Stimulated activated CD4-positive, alpha-beta T cell treated with anti-CD3 and anti-CD28 coated beads, TNF-alpha, amount 100 ng/mL, for 4 hours (primary cell): ENCODE results near the gene UNG.
"Not testable (repeated sequence)": the region's sequence is repeated elsewhere in the genome, so short reads cannot be mapped to it uniquely, and the experiment has no call there.

Experiments used
- DNase-seq, 3 experiments: peaks; one replicate each; pipeline ENCODE4 v3.0.0-alpha.2; 2020; ENCODE audit warnings: low read depth in 3 of 3

UNG gene

DNA sequence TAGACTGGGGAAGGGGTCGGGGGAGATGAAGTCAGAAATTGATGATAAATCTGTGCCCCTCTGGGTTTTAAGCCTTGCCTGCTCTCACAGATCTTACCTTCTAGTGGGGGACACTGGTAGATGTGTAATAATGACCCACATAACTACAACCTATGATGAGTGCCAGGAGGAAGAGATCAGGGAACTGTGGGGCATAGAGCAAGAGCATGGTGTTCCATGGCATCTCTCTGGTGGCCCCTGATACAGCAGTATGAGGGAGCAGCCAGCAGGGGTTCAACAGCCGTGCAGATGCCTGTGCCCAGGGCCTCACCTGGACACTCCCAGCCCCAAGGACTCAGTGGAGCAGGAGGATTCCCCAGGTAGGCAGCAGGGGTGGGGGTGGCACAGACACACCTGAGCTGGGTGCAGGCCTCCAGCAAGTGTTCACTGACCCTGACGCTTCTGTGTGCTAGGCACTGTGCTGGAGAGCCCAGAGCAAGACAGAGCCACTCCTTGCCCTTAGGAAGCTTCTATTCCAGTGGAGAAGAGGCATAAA, 24.0 kb downstream of the UNG start:
- DNase-seq, result no peak

DNA sequence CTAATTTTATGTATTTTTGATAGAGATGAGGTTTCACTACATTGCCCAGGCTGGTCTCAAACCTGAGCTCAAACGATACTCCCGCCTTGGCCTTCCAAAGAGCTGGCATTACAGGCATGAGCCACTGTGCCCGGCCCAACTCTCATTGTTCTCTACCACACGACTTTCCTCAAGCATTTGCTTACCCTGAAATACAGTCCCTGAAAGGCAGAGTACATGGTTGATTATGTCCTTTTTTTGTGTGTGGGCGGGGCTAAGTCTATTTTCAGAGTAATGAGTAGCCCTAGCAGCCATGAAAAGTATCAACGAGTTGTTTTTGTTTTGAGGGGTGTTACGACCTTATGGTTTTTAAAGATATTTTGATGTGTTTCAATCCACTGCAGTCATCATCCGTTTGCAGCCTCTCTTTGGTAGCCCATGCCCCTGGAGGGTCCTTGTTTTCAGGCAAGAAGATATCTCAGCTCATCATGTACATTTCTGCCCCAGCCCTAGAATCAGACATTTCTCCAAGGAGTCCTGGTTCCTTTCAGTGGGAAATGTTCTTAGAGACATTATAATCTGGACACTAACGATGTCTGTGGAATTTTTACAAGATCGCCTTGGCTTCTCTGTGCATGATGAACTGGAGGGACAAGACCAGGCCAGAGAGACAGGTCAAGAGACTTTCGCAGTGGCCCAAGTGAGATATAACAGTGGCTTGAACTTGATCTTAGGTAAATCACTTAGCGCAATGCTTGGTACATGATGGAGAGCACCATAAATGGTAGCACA, 27.7 kb downstream of the UNG start:
- DNase-seq, result no peak

- DNase-seq, result no peak
These were observed 28.4 kb downstream of the UNG start for GRCh38 chr12:109125791-109126190.

DNA sequence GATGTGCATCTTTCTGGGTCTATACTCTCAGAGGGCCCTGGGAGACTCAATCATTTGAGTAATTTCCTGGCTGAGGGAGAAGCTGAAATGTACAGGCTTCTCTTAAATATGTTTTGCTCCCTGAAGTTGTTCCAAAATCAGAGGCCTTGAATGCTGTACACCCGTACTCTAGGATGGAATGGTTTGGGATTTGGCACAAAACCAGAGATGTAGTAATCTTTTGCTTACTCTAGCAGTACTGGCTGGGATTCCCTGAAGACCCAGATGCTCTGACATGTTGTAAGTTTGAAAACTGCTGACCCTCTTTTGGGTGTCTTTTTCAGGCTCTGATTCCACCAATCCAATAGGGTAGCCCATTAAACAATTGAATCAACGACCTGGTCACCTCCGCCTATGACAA, 29.4 kb downstream of the UNG start:
- no peak for DNase-seq

GRCh38 chr12:109127533-109128242, 30.3 kb downstream of the UNG start:
- no peak for DNase-seq

- no peak for DNase-seq
These were observed 33.1 kb downstream of the UNG start for GRCh38 chr12:109130297-109131153.

- no peak for DNase-seq
These were observed 34.0 kb downstream of the UNG start for GRCh38 chr12:109131154-109132050.

GRCh38 chr12:109134186-109134917, 37.0 kb downstream of the UNG start:
- no peak for DNase-seq

DNA sequence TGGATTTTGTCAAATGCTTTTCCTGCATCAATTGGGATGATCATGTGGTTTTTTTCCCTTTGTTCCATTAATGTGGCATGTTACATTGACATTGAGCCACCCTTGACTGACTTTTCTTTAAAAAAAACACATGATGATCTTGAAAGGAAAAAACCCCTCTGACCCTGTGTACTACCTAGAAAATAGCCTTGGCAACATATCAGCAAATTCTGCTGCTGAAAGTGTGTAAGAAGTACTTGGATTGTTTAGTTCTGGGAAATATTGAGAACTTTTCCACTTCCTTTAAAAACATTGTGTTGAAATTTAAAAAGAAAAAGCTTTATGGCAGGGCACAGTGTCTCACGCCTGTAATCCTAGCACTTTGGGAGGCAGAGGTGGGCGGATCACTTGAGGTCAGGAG, 39.7 kb downstream of the UNG start:
- DNase-seq, result no peak

DNA sequence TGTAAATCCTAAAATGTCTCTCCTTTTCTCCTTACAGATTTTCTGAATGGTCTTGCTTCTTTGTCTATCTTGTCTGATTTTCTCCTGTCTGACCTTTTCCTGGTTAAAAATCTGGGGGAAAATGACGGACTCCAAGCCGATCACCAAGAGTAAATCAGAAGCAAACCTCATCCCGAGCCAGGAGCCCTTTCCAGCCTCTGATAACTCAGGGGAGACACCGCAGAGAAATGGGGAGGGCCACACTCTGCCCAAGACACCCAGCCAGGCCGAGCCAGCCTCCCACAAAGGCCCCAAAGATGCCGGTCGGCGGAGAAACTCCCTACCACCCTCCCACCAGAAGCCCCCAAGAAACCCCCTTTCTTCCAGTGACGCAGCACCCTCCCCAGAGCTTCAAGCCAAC, 42.0 kb downstream of the UNG start:
- no peak for DNase-seq

DNA sequence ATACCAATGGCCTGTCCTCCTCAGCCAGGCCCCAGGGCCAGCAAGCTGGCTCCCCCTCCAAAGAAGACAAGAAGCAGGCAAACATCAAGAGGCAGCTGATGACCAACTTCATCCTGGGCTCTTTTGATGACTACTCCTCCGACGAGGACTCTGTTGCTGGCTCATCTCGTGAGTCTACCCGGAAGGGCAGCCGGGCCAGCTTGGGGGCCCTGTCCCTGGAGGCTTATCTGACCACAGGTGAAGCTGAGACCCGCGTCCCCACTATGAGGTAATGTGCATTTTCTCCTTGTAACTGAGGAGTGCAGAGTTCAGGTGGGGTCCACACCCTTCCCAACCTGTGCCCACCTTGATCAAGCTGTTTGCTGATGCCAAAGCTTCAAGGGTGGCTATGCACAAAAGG, 42.4 kb downstream of the UNG start:
- DNase-seq, result no peak

- no peak for DNase-seq
These were observed 43.2 kb downstream of the UNG start for GRCh38 chr12:109140560-109140959.

- no peak for DNase-seq
These were observed 46.8 kb downstream of the UNG start for GRCh38 chr12:109144224-109144623.

DNA sequence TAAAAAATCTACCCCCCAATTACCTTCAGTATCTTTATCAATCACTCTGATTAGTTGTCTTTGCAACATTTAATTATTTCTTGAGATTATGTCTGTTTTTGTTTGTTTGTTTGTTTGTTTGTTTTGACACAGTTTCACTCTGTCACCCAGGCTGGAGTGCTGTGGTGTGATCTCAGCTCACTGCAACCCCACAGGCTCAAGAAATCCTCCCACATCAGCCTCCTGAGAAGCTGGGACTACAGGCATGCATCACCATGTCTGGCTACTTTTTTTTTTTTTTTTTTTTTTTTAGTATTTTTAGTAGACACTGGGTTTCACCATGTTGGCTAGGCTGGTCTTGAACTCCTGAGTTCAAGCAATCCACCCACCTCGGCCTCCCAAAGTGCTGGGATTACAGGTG, 49.7 kb downstream of the UNG start:
- not testable (repeated sequence) for DNase-seq

- DNase-seq, result no peak
These were observed 50.6 kb downstream of the UNG start for GRCh38 chr12:109147954-109148353.

- DNase-seq, result no peak
These were observed 52.8 kb downstream of the UNG start for GRCh38 chr12:109150124-109150640.

DNA sequence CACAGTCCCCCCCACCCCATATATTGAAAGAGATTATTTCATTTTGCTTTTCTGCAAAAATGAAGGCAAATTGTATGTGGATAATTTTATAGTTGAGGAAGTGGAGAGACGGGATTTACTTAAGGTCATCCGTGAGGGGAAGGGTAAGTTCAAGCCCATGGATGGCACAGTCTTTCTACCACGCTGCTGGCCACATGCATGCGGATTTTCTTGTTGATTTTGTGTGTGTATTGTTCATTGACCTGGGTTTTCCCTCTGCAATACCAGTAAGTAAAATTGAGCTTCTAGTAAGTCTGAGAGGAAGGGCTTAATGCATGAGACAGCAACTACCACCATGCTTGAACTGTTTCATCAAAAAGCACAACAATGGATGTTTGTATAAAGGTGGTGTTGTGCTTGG, 54.1 kb downstream of the UNG start:
- DNase-seq, result no peak

DNA sequence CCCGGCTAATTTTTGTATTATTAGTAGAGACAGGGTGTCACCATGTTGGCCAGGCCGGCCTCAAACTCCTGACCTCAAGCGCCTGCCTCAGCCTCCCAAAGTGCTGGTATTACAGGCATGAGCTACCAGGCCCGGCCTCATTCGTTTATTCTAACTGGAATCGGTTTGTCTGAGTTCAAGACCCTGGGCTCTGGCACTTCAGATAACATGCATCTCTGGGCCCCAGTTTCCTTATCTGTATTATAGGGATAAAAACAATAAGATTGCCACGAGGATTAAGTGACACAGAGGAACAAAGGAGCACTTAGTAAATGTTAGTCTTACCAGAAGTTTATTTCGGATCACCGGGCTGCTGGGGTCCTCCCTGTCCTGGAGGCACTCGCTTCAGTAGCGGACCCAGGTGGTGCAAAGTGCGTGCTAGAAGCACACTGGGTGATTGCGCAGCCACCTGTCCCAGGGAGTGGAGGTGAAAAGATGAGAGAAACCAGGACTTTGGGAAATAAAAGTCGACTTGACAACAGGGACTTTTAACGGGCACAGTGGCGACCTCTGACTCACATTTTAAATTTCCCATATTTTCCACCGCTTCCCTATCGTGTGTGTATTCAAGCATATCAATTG, 56.5 kb downstream of the UNG start:
- DNase-seq, result no peak
